CD4-positive, alpha-beta T cell treated with Interleukin-2 at 100 ng/mL for 4 hours (primary cell): Measurements from ENCODE around the gene SEMA6B.

Experiments used
- DNase-seq: peaks from one replicate; pipeline ENCODE4 v3.0.0-alpha.2; 2020; ENCODE audit warnings: low spot score

SEMA6B gene

DNA sequence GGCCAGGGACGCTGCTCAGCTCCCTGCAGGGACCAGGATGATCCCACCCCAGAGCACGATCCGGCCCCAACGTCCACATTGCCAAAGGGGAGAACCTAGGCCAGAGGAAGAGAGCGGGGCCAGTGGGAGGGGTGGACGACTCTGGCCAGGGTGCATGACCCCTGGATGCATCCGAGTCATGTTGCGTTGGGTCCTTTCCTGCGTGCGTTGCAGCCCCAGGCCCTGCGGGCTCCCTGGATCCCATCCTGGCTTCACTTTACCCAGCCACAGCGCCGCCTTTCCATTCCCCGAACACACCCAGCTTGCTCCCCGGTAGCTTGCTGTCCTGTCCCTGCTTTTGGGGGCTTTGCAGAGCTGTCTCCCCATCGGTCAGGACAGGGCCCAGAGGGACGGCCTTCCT lies 51.7 kb downstream of the SEMA6B start:
- no peak for DNase-seq

DNA sequence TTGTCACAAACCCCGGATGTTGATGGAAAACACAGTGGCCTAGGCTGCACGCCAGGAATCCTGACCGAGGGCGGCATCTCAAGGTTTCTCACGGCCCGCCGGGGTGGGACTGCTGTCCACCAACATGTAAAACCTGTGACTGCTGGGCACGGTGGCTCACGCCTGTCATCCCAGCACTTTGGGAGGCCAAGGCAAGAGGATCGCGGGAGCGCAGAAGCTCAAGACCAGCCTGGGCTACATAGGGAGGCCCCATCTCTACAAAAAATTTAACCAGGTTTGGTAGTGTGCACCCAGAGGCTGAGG lies 52.4 kb downstream of the SEMA6B start:
- DNase-seq, result no peak

DNA sequence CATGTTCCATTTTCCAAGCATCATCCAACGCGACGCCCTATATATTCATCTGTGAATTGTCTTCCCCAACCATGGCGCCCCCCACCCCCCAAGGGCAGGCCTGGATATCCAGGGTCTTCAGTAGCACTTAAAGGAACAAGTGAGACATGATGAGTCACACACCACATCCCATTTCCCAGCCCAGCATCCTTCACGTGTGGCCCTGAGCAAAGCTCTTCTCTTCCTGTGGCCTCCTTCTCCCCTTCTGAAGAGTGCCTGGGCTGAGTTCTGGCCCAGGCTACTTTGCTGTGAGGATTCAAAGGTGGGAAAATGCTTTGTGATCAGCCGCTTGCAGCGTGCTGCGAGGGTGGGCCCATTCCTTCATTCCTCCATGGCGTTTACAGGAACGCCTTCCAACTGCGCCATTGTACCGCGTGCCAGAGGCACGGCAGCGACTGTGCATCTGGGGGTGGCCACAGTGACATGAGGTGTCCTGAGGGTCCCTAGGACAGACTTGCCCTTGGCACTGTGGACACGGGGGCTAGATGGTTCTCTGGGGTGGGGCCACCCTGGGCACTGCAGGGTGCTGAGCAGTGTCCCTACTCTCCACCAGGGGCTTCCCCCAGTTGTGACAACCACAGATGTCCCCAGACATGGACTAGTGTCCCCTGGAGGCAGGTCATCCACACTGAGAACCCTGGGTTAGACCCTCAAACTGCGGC lies 52.9 kb downstream of the SEMA6B start:
- DNase-seq, result no peak

DNA sequence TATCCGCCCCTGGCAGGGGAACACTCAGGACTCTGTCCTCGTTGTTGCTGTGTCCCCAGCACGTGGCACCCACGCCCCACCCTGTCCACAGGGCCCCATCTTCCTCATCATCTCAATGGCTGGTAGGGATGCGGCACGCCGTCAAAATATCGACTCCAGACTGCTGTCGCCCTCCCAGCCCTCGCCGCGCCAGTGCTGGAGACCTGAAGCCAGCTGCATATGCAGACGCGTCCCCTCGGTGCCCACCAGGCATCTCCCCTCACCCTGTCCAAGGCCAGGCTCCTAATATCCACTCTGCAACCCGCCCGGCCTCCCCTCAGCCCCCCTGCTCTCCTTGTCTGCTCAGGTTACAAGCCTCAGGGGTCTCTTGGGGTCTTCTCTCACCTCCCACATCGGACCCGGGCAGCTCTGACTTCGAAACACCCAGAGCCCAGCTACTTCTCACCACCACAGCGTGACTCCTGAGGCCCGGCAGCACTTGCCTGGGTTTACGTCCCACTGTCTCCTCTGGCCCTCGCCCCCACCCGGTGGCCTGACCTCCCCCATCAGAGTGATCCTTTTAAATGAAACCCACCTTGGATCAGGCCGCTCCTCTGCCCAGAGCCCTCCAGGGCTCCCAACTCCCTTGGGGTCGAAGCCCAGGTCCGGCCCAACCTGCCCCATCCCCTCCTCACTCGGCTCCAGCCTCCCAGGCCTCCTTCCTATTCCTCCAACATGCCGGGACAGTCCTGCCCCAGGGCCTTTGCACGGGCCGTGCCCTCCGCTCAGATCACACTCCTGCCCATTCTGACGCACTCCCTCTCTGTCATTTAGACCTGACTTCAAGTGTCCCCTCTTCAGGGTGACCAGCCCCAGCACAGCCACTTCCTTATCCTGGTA lies 53.7 kb downstream of the SEMA6B start:
- no peak for DNase-seq

DNA sequence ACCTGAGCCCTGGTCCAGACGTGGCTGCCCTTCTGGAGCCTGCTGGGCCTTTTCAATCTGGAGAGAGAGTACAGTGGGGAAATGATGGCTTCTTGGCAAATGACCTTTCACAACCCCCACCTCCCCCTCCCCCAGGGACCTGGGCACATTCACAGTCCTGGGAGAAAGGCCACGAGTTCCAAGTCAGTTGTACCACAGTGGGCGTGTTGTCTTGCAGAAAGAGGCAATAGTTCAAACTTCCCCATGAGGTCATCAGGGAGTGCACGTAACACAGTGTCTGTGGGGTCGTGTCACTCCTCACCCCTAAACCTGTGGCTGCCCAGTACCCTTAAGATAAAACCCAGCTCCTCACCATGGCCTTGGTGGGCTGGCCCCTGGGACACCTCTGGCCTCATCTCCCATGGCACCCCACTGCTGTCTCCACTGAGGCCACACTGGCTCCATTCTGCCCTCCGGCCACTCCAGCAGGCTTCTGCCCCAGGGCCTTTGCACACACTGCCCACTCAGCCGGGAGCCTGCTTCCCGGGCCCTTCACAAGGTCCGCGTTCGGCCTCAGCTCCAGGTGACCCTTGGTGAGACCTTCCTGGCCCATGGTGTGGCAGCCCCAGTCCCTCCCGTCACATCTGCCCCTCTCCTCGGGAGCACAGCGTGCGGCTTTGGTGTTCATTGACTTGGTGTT lies 54.5 kb downstream of the SEMA6B start:
- no peak for DNase-seq

DNA sequence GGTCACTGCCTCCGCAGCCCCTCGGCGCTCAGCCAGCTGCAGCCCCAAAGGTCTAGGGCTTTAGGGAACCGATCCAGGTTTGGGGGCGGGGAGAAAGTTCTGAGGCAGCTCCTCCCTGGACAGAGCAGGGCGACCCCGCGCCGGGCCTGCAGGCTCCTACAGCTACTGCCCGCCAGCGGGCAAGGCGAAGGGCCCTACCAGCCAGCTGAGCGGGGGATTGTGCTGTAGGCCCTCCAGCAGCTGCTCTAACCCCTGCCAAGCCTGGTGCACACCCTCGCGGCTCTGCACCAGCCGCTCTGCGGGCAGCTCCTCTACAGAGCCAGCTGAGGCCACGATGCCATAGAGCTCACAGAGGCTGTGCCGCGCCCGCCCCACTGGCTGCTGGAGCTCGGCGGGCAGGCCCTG lies 55.2 kb downstream of the SEMA6B start:
- DNase-seq, result no peak

DNA sequence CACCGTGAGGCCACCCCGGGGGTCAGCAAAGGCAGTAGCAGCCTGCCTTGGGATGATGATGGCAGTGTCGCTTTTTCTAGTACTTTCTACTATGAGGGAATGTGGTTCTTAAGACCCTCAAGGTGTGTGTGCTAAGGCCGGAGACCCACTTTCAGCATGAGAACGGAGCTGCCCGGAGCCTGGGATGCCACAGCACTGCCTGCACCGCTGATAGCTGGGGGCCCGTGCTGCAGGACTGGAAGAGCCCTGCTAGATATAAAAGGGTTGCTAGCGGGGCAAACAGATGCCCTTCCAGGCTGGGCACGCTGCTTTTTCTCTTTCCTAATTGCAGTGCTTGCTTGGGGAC lies 55.7 kb downstream of the SEMA6B start:
- DNase-seq, result no peak

DNA sequence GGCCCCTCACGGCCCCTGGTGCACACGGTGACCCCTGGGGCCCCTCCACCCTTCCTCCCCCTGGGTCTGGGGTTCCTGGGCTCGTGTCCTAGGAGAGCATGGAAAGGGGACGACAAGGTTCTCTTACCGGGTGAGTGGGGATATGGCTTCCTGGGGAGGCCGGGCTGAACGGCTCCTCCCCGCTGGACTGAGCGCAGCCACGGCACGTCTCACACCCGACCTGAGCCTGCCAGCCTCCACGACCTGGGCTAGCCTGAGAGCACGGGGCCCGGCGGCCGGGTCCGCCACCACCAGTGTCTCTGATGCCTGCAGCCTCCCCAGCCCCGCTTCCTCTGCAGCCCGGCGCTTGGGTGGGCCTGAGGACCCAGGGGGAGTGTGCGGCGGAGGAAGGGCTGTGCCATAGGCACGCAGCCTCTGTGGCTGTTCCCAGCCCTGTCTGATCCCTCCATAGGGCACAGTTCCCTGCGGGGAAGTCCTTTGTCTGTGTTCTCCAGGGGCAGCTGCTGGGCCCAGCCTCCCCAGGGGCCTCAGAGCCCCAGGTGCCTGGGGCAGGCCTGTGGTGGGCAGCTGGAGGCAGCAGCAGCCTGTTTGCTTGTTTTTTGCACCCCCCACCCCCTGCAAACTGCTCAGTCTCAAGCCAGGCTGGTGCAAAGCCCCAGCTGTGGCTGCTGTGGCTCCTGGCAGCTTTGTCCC lies 56.2 kb downstream of the SEMA6B start:
- no peak for DNase-seq

DNA sequence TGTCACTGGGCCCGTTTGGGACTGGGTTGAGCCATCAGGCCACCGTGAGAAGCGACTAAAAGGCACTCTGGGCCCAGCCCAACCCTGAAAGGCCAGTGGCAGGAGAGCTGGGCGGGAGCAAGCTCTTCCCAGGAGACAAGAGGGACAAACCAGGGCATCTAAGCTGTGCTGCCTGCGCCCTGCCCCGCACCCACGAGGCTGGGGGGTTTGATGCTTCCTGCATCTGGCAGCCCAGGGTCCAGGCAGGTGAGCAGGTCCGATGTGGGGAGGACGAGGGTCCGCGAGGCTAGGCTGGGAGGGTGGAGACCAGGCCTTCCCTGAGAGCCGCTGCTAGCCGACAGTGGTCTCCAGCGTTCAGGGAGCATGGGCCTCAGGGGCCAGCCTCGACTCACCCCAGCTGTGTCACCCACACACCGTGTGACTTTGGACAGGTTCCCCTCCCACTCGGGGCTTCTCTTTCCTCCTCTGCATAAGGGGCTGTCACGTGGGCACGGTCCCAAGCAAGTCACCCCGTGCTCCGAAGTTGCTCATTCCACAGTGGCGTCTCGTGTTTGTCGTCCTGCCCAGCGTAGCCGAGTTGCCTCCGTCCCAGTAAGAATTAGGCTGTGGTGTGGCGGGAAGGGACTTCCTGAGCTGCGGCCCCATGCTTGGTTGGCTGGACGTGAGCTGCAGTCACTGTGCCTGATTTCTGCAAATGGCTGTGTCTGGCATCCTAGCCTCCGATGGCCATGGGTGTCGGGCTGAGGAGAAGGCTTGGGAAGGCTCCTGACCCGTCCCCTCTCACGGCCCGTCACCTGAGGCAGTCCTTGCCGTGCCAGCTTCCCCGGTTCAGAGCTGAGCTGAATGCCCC lies 57.0 kb downstream of the SEMA6B start:
- DNase-seq, result no peak

DNA sequence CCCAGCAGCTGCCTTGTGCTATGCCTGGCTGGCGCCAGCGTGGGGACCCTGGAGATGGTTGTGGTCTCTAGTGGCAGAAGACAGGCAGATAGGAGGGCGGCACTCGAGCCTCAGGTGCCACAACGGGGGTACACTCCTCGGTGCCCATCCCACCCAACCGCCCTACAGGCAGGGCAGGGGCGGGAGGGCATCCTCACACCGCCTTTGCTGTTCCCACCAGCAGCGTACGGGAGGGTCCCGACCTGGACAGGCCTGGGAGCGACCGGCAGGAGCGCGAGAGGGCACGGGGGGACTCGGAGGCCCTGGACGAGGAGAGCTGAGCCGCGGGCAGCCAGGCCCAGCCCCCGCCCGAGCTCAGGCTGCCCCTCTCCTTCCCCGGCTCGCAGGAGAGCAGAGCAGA lies 57.8 kb downstream of the SEMA6B start:
- DNase-seq, result no peak

DNA sequence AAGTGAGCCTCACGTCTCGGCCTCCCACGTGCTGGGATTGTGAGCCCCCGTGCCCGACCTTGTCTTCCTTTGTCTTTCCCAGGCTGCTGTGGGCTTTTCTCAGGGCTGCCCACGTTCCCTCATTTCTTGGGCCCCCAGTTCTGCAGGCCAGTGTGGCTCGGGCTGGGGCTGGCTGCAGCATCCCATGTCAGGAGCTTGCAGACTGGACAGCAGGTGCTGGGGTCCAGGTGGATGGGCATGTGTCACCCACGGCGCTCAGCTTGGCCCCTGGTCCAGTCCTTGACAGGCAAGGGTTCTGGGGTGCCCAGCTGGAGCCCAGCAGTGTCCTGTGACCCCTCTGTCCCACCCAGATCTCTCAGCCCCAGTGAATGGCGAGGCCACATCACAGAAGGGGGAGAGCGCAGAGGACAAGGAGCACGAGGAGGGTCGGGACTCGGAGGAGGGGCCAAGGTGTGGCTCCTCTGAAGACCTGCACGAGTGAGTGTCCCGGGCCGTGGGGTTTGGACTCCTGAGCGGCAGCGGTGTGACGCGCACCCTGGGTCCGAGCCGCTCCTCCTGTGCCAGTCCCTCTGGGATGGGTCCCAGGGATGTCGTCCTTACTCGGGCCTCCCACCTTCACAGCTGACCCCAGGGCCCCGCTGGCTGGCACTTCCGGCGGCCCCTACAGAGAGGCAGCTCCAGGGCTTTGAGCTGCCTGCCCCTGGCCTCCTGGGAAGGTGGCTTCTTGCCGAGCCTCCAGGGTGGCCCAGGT lies 58.5 kb downstream of the SEMA6B start:
- no peak for DNase-seq

DNA sequence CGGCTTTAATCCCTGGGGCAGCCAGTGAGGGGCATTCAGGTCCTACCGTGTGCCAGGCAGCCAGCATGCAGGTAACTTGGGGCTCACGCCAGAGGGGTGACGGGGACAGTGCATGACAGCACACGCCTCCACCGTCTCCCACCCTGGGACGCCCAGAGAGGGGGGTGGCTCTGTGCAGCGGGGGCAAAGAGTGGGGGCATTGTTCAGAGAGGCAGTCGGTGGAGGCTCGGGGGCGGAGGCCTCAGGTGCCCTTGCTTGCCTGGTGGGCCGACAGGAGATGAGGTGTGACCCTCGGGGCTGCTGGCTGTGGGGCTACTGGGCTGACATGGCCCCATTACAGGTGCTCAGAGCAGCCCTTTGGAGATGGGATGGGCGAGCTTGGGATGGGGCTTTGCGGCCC lies 59.6 kb downstream of the SEMA6B start:
- DNase-seq, result no peak

DNA sequence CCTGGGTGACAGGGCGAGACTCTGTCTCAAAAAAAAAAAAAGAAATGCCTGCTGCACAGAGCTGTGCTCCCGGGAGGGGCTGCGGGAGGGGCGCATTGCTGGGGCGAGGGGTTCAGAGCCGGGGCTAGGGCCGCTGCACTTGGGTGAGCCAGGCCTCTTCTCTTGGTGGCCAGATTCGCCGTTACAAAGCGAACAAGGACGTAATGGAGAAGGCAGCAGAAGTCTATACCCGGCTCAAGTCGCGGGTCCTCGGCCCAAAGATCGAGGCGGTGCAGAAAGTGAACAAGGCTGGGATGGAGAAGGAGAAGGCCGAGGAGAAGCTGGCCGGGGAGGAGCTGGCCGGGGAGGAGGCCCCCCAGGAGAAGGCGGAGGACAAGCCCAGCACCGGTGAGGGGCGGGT lies 60.2 kb downstream of the SEMA6B start:
- DNase-seq, result no peak

DNA sequence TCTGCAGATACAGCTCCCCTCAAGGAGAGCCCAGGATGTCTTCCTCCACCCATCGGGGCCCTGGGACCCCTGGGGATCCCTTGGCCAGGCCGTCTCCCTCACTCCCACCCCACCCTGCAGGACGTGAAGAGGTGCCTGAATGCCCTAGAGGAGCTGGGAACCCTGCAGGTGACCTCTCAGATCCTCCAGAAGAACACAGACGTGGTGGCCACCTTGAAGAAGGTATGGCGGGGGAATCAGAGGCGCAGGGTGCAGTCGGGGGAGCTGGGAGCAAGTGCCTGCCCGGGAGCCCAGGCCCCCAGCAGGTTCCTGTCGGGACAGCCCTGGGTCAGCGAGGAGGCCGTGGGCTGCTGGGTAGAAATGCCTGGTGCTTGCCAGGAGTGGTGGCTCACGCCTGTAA lies 60.8 kb downstream of the SEMA6B start:
- no peak for DNase-seq

DNA sequence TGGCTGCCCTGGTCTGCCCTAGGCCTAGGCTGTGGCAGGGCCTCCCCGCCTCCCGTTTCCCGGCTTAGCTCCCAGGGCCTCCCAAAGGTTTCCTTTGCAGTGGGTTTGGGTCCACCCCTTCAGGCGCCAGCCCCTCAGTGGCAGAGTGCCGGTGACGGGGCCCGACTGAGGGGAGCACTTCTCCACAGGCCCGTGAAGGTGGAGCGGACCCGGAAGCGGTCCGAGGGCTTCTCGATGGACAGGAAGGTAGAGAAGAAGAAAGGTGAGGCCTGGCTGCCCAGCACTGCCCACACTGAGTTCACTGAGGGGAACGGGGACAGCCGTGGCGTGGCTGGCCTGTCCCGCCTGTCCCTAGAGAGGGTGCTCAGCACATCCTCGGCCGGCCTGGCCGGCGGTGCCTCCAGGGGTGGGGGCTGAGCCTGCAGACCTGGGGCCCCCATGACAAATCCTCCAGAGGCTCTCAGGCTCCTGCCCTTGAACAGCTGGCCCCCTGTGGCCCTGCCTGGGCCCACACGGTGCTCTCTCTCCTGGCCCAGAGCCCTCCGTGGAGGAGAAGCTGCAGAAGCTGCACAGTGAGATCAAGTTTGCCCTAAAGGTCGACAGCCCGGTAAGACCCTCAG lies 61.6 kb downstream of the SEMA6B start:
- DNase-seq, result no peak

DNA sequence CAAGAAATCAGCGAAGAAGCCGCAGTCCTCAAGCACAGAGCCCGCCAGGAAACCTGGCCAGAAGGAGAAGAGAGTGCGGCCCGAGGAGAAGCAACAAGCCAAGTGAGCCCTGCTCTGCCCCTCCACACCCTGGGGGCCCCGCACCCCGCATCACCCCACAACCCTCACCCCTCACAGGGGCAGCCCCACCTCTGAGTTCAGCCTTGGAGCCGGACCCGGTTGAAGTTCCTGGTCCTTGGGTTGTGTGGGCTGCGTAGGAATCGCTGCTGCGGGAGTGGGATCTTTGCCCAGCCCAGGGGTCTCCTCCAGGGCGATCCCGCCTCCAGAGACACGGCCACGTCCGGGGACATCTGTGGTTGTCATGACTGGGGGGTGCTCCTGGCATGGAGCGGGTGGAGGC lies 63.2 kb downstream of the SEMA6B start:
- DNase-seq, result no peak

DNA sequence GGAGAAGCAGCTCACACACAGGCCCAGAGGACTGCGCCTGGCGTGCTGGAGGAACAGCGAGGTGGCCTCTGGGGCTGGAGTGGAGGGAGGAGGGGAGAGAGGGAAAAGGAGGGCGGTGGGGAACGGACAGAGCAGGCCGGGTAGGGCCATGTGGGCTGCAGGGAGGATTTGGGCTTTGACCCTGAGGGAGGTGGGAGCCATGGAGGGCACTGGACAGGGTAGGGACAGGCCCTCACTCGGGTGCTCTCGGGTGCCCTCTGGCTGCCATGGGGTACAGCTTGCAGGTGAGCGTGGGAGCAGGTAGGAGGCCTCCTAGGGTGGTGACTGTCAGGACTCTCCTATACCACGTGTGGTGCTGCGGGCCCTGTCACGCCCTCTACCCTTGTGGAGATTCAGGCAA lies 64.0 kb downstream of the SEMA6B start:
- peak; percentile 1 for DNase-seq

DNA sequence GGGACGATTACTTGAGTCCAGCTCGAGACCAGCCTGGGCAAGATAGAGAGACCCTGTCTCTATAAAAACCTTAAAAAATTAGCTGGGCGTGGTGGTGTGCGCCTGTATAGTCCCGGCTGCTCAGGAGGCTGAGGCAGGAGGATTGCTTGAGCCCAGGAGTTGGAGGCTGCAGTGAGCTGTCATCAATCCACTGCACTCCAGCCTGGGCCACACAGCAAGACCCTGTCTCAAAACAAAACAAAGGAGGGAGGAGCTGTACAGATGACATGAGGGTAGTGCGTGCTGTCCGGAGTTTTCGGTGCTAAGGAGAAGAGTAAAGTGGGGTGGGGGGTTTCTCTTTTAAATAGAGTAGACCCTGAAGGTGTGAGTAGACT lies 64.8 kb downstream of the SEMA6B start:
- DNase-seq, result no peak

DNA sequence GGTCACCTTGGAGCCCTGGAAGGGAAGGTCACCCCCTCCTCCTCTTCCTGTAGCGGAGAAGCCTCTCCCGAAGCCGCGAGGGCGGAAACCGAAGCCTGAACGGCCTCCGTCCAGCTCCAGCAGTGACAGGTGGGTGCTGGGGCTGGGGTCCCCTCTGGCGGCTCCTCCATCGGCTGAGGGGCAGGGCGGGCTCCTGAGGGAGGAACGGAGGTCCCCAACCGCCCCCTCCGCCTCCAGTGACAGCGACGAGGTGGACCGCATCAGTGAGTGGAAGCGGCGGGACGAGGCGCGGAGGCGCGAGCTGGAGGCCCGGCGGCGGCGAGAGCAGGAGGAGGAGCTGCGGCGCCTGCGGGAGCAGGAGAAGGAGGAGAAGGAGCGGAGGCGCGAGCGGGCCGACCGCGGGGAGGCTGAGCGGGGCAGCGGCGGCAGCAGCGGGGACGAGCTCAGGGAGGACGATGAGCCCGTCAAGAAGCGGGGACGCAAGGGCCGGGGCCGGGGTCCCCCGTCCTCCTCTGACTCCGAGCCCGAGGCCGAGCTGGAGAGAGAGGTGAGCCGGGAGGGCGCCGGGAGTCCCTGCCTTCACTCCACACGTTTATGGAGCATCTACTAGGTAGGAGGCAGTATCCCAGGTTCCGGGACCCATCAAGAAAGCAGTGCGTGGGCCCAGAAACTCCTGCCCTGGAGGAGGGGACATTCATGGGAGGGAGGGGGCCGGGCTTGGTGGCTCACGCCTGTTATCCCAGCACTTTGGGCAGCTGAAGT lies 65.4 kb downstream of the SEMA6B start:
- no peak for DNase-seq
